Upper lobe of left lung (tissue), 4 donors: ENCODE results near the gene C7orf33.

Experiments used
- CTCF ChIP-seq, 6 experiments: fragments of 450-650 bp in 4 of 6; fragments of 200-600 bp in 2 of 6; sonication (generic) in 2 of 6; IDR thresholded peaks; one replicate each; pipeline ENCODE4 v1.5.1; 2016 to 2019; ENCODE audit warnings: antibody characterized with exemption in 6 of 6
- POLR2AphosphoS5 ChIP-seq, 2 donors: sonication (generic); formaldehyde crosslinking; IDR thresholded peaks; one replicate each; pipeline ENCODE4 v1.5.1; 2017; ENCODE audit warnings: antibody characterized with exemption in 2 of 2

GRCh38 chr7:148630078-148630477 lies 39.5 kb downstream of the C7orf33 start:
- TF ChIP-seq CTCF (IDR thresholded peaks at IDR 0.05) = no peak
- TF ChIP-seq POLR2AphosphoS5 (IDR thresholded peaks at IDR 0.05) = no peak
